Trophoblast cell (in vitro differentiated cells and primary cell): ENCODE results near the gene SPOUT1.

ENCODE experiments used
- DNase-seq, 2 donors: peaks; one replicate each; pipeline ENCODE4 v3.0.0-alpha.2; 2016
- H2AFZ ChIP-seq: 2 replicates; pipeline ENCODE4 v1.6.1; 2013; ENCODE audit warnings: low read length, moderate library complexity, mild to moderate bottlenecking; ENCODE audit not compliant: insufficient read depth, poor library complexity
- H2AK5ac ChIP-seq: 2 replicates; pipeline ENCODE4 v1.6.1; 2013; ENCODE audit warnings: mild to moderate bottlenecking, low read length
- H2BK120ac ChIP-seq: 2 replicates; pipeline ENCODE4 v1.6.1; 2013; ENCODE audit warnings: low read length, mild to moderate bottlenecking, moderate library complexity; ENCODE audit not compliant: insufficient read depth, poor library complexity
- H2BK12ac ChIP-seq: 2 replicates; pipeline ENCODE4 v1.6.1; 2013; ENCODE audit warnings: mild to moderate bottlenecking, low read length, moderate library complexity
- H2BK5ac ChIP-seq: 2 replicates; pipeline ENCODE4 v1.6.1; 2013; ENCODE audit warnings: low read length, low read depth, moderate library complexity, mild to moderate bottlenecking; ENCODE audit not compliant: poor library complexity
- H3K14ac ChIP-seq: 2 replicates; pipeline ENCODE4 v1.6.1; 2013; ENCODE audit warnings: mild to moderate bottlenecking, low read length
- H3K18ac ChIP-seq: 2 replicates; pipeline ENCODE4 v1.6.1; 2013; ENCODE audit warnings: mild to moderate bottlenecking, low read length
- H3K23ac ChIP-seq: 2 replicates; pipeline ENCODE4 v1.6.1; 2013; ENCODE audit warnings: low read length
- H3K27ac ChIP-seq: 2 replicates; pipeline ENCODE4 v1.5.1; 2013; ENCODE audit warnings: low read depth, mild to moderate bottlenecking, inconsistent platforms, low read length, moderate library complexity
- H3K27me3 ChIP-seq: 2 replicates; pipeline ENCODE4 v1.6.1; 2013; ENCODE audit warnings: inconsistent platforms, mild to moderate bottlenecking, low read length, moderate library complexity; ENCODE audit not compliant: insufficient read depth
- H3K36me3 ChIP-seq, 2 experiments: 1 replicate in 1 of 2; 2 replicates in 1 of 2; pipeline ENCODE4 v1.6.1; 2013; ENCODE audit warnings: low read length in 2 of 2, mild to moderate bottlenecking in 2 of 2, moderate library complexity in 1 of 2; ENCODE audit not compliant: insufficient read depth in 2 of 2, control insufficient read depth in 1 of 2
- H3K4ac ChIP-seq: 2 replicates; pipeline ENCODE4 v1.6.1; 2013; ENCODE audit warnings: low read depth, mild to moderate bottlenecking, low read length, moderate library complexity
- H3K4me1 ChIP-seq, 2 experiments: 1 replicate in 1 of 2; 2 replicates in 1 of 2; pipeline ENCODE4 v1.6.1; 2013; ENCODE audit warnings: low read length in 2 of 2, mild to moderate bottlenecking in 2 of 2, moderate library complexity in 1 of 2; ENCODE audit not compliant: insufficient read depth in 2 of 2, control insufficient read depth in 1 of 2
- H3K4me2 ChIP-seq: 2 replicates; pipeline ENCODE4 v1.6.1; 2013; ENCODE audit warnings: inconsistent platforms, mild to moderate bottlenecking, low read length, moderate library complexity
- H3K4me3 ChIP-seq: 2 replicates; pipeline ENCODE4 v1.5.1; 2013; ENCODE audit warnings: mild to moderate bottlenecking, low read depth, low read length, inconsistent platforms
- H3K79me1 ChIP-seq: one replicate; pipeline ENCODE4 v1.6.1; 2013; ENCODE audit warnings: low read length
- H3K79me2 ChIP-seq: 2 replicates; pipeline ENCODE4 v1.6.1; 2013; ENCODE audit warnings: low read length, mild to moderate bottlenecking; ENCODE audit not compliant: control insufficient read depth, insufficient read depth, poor library complexity
- H3K9ac ChIP-seq: 2 replicates; pipeline ENCODE4 v1.6.1; 2013; ENCODE audit warnings: mild to moderate bottlenecking, low read length
- H3K9me3 ChIP-seq: 2 replicates; pipeline ENCODE4 v1.6.1; 2013; ENCODE audit warnings: low read depth, mild to moderate bottlenecking, control low read depth, inconsistent platforms, low read length; ENCODE audit not compliant: insufficient read depth
- H4K12ac ChIP-seq: 2 replicates; pipeline ENCODE4 v1.6.1; 2013; ENCODE audit warnings: low read depth, mild to moderate bottlenecking, low read length, moderate library complexity
- H4K8ac ChIP-seq: 2 replicates; pipeline ENCODE4 v1.6.1; 2013; ENCODE audit warnings: low read depth, mild to moderate bottlenecking, low read length, moderate library complexity
- H4K91ac ChIP-seq: one replicate; pipeline ENCODE4 v1.6.1; 2013; ENCODE audit warnings: low read depth, mild to moderate bottlenecking, low read length, moderate library complexity
- WGBS: extraction: QIAGEN DNeasy Blood & Tissue Kit; methylation state at CpG from one replicate; pipeline ENCODE4 v1.1.7; 2013; ENCODE audit warnings: missing lambda C conversion rate; ENCODE audit not compliant: insufficient read length, insufficient coverage; ENCODE audit errors: extremely low coverage; 5-methylcytosine and 5-hydroxymethylcytosine counted together

Gene SPOUT1

GRCh38 chr9:128774804-128775203, 54.8 kb downstream of the SPOUT1 start:
- Histone ChIP-seq H2BK5ac (no peak overlapping the region), H4K12ac (no peak overlapping the region), H3K79me1 (peaks cover 7% of the 10 kb centered on the region), H2BK120ac (no peak overlapping the region), H3K23ac (no peak overlapping the region), H3K9ac (no peak overlapping the region), H3K9me3 (no peaks in the 10 kb centered on the region), H2BK12ac (no peak overlapping the region), H3K18ac (no peak overlapping the region), H3K4me2 (no peak overlapping the region), H2AK5ac (no peak overlapping the region), H4K91ac (no peak overlapping the region), H3K27ac (no peak overlapping the region), H3K79me2 (peaks cover 6% of the 10 kb centered on the region), H3K27me3 (no peaks in the 10 kb centered on the region), H2AFZ (no peak overlapping the region), H3K4me1 (no peaks in the 10 kb centered on the region), H3K36me3 (no peaks in the 10 kb centered on the region), H3K14ac (no peak overlapping the region), H3K4ac (no peak overlapping the region), H4K8ac (no peak overlapping the region), H3K4me3 (no peak overlapping the region)
- no CpG with 5 or more reads among the region's 1 CpG for WGBS
- no peak for DNase-seq

- H2AFZ ChIP-seq: no peak overlapping the region
- no peak overlapping the region for H3K4ac ChIP-seq
Observed at GRCh38 chr9:128773049-128773448, 56.5 kb downstream of the SPOUT1 start.

GRCh38 chr9:128771745-128772519, 57.7 kb downstream of the SPOUT1 start, which contains the start of gene ZER1:
Gene ZER1 (minus strand): TSS chr9:128771927. CDS start chr9:128755565, 16,362 bp downstream.
- Histone ChIP-seq H3K36me3 (peaks cover 0 to 6% of the 10 kb centered on the region in 2 experiments), H4K91ac (peak within 1 kb of the TSS; percentile 95), H3K9me3 (no peaks in the 10 kb centered on the region), H3K14ac (peak within 1 kb of the TSS; percentile 95), H3K79me2 (peaks cover 6% of the 10 kb centered on the region), H4K12ac (peak within 1 kb of the TSS; percentile 99), H2BK5ac (peak within 1 kb of the TSS; percentile 93), H2AK5ac (peak within 1 kb of the TSS; percentile 75), H2BK120ac (peak within 1 kb of the TSS; percentile 93), H2BK12ac (no peak within 1 kb of the TSS), H3K4me1 (no peaks in the 10 kb centered on the region), H3K4me2 (peak within 1 kb of the TSS; percentile 74), H3K23ac (no peak within 1 kb of the TSS), H4K8ac (peak within 1 kb of the TSS; percentile 90), H3K79me1 (peaks cover 7% of the 10 kb centered on the region), H3K9ac (peak within 1 kb of the TSS; percentile 44), H2AFZ (peak within 1 kb of the TSS; percentile 80), H3K4me3 (peak within 1 kb of the TSS; percentile 85), H3K18ac (peak within 1 kb of the TSS; percentile 74), H3K27me3 (no peaks in the 10 kb centered on the region), H3K4ac (peak within 1 kb of the TSS; percentile 93), H3K27ac (peak within 1 kb of the TSS; percentile 96)
- peak; percentile 91 to 95 for DNase-seq
- no CpG with 5 or more reads among the region's 72 CpGs for WGBS

More at GRCh38 chr9:128773049-128773448, 56.5 kb downstream of the SPOUT1 start:
- Histone ChIP-seq H3K4me3 (no peak overlapping the region), H3K79me2 (peaks cover 6% of the 10 kb centered on the region), H4K12ac (peak overlapping the region; percentile 18), H3K27me3 (no peaks in the 10 kb centered on the region), H3K18ac (no peak overlapping the region), H3K9me3 (no peaks in the 10 kb centered on the region), H3K23ac (no peak overlapping the region), H2BK12ac (no peak overlapping the region), H3K79me1 (peaks cover 7% of the 10 kb centered on the region), H3K4me2 (no peak overlapping the region), H2BK5ac (no peak overlapping the region), H3K36me3 (no peaks in the 10 kb centered on the region), H4K8ac (no peak overlapping the region), H3K14ac (no peak overlapping the region), H3K9ac (no peak overlapping the region), H2AK5ac (no peak overlapping the region), H4K91ac (no peak overlapping the region), H3K4me1 (no peaks in the 10 kb centered on the region), H2BK120ac (no peak overlapping the region), H3K27ac (no peak overlapping the region)
- WGBS: no CpG with 5 or more reads among the region's 5 CpGs
- DNase-seq: no peak

- Histone ChIP-seq H3K23ac (no peak overlapping the region), H3K79me2 (peaks cover 6% of the 10 kb centered on the region), H3K4me1 (no peaks in the 10 kb centered on the region), H3K14ac (peak overlapping the region; percentile 55), H2BK5ac (no peak overlapping the region), H3K18ac (peak overlapping the region; percentile 60), H3K27ac (peak overlapping the region; percentile 24), H4K12ac (peak overlapping the region; percentile 64), H4K8ac (peak overlapping the region; percentile 55), H2BK120ac (peak overlapping the region; percentile 43), H3K27me3 (no peaks in the 10 kb centered on the region), H3K9ac (peak overlapping the region; percentile 28), H2BK12ac (no peak overlapping the region), H3K4me3 (peak overlapping the region; percentile 85), H3K4ac (no peak overlapping the region), H3K36me3 (peaks cover 0 to 6% of the 10 kb centered on the region in 2 experiments), H3K79me1 (peaks cover 7% of the 10 kb centered on the region), H2AFZ (peak overlapping the region; percentile 53), H2AK5ac (no peak overlapping the region), H3K9me3 (no peaks in the 10 kb centered on the region), H3K4me2 (peak overlapping the region; percentile 74), H4K91ac (peak overlapping the region; percentile 25)
- WGBS: no CpG with 5 or more reads among the region's 28 CpGs
- DNase-seq: peak; percentile 11 to 36
Observed at GRCh38 chr9:128771094-128771721, 58.4 kb downstream of the SPOUT1 start.
